ENCODE results near the gene TTC19.

The TTC19 gene

GRCh38 chr17:16036261-16036660 is 36.6 kb downstream of the TTC19 start:
- no peak for DNase-seq (ENCODE audit: low read depth)
- no peak for TF ChIP-seq CTCF (IDR thresholded peaks at IDR 0.05; ENCODE audit: control insufficient read depth, insufficient read depth, low read depth, low read length, missing control alignments)
- no peak overlapping the region for H3K4me3 ChIP-seq (ENCODE audit: control insufficient read depth, low read depth, low read length)

- no peak for DNase-seq (ENCODE audit: low read depth)
- no peak for TF ChIP-seq CTCF (IDR thresholded peaks at IDR 0.05; ENCODE audit: control insufficient read depth, insufficient read depth, low read depth, low read length, missing control alignments)
- H3K4me3 ChIP-seq (ENCODE audit: control insufficient read depth, low read depth, low read length) = no peak overlapping the region
Measured at GRCh38 chr17:16037636-16038035, 38.0 kb downstream of the TTC19 start.

GRCh38 chr17:16040710-16041251 is 41.2 kb downstream of the TTC19 start:
- TF ChIP-seq CTCF (IDR thresholded peaks at IDR 0.05; ENCODE audit: control insufficient read depth, insufficient read depth, low read depth, low read length, missing control alignments) = no peak
- peak; percentile 62 for DNase-seq (ENCODE audit: low read depth)
- H3K4me3 ChIP-seq (ENCODE audit: control insufficient read depth, low read depth, low read length) = no peak overlapping the region

GRCh38 chr17:16044487-16044886 is 44.9 kb downstream of the TTC19 start:
- TF ChIP-seq CTCF (IDR thresholded peaks at IDR 0.05; ENCODE audit: control insufficient read depth, insufficient read depth, low read depth, low read length, missing control alignments) = no peak
- no peak for DNase-seq (ENCODE audit: low read depth)
- H3K4me3 ChIP-seq (ENCODE audit: control insufficient read depth, low read depth, low read length) = no peak overlapping the region

- no peak for TF ChIP-seq CTCF (IDR thresholded peaks at IDR 0.05; ENCODE audit: control insufficient read depth, insufficient read depth, low read depth, low read length, missing control alignments)
- H3K4me3 ChIP-seq (ENCODE audit: control insufficient read depth, low read depth, low read length) = no peak overlapping the region
- no peak for DNase-seq (ENCODE audit: low read depth)
Measured at GRCh38 chr17:16046966-16047365, 47.3 kb downstream of the TTC19 start.

GRCh38 chr17:16048811-16049449 is 49.3 kb downstream of the TTC19 start:
- DNase-seq (ENCODE audit: low read depth) = no peak
- no peak for TF ChIP-seq CTCF (IDR thresholded peaks at IDR 0.05; ENCODE audit: control insufficient read depth, insufficient read depth, low read depth, low read length, missing control alignments)
- no peak overlapping the region for H3K4me3 ChIP-seq (ENCODE audit: control insufficient read depth, low read depth, low read length)

All from AG09309 (cell line).